ENCODE results near the gene KCNJ4.

- TF ChIP-seq CTCF (IDR thresholded peaks at IDR 0.05), result no peak
- TF ChIP-seq POLR2A (IDR thresholded peaks at IDR 0.05), result no peak
Measured at GRCh38 chr22:38489561-38490145, 34.7 kb upstream of the KCNJ4 start.

Measured in tibial nerve (tissue), 3 donors.